WERI-Rb-1 (cell line): ENCODE measurements around the gene FSTL4.

ENCODE experiments used
- DNase-seq: peaks from one replicate; pipeline ENCODE4 v3.0.0-alpha.2; 2020
- H3K27ac ChIP-seq: fragments of 250-450 bp; sonication (Bioruptor Pico); 2 replicates; pipeline ENCODE4 v1.5.1; 2020; ENCODE audit warnings: mild to moderate bottlenecking, moderate library complexity
- H3K27me3 ChIP-seq: fragments of 250-450 bp; sonication (Bioruptor Pico); 2 replicates; pipeline ENCODE4 v1.5.1; 2021; ENCODE audit warnings: mild to moderate bottlenecking, low read depth, moderate library complexity; ENCODE audit not compliant: insufficient read depth, severe bottlenecking
- H3K36me3 ChIP-seq: fragments of 250-450 bp; sonication (Bioruptor Pico); 2 replicates; pipeline ENCODE4 v1.5.1; 2020; ENCODE audit warnings: mild to moderate bottlenecking, moderate library complexity
- H3K4me3 ChIP-seq: 2 replicates; pipeline ENCODE4 v1.5.1; 2011; ENCODE audit warnings: low read depth, mild to moderate bottlenecking, control low read depth, low read length
- H3K9me3 ChIP-seq: fragments of 250-450 bp; sonication (Bioruptor Pico); 2 replicates; pipeline ENCODE4 v1.5.1; 2021; ENCODE audit warnings: mild to moderate bottlenecking, moderate library complexity; ENCODE audit not compliant: severe bottlenecking
- CTCF ChIP-seq: IDR thresholded peaks from 2 replicates; pipeline ENCODE4 v1.5.1; 2011; ENCODE audit warnings: low read depth, mild to moderate bottlenecking, control low read depth, inconsistent platforms, low read length

The FSTL4 gene

GRCh38 chr5:133531594-133531993 lies 80.7 kb downstream of the FSTL4 start:
- no peaks in the 10 kb centered on the region for H3K27me3 ChIP-seq
- no peak overlapping the region for H3K27ac ChIP-seq
- no peaks in the 10 kb centered on the region for H3K9me3 ChIP-seq
- no peaks in the 10 kb centered on the region for H3K36me3 ChIP-seq
- TF ChIP-seq CTCF: no peak
- H3K4me3 ChIP-seq: no peak overlapping the region
- no peak for DNase-seq

- Histone ChIP-seq H3K9me3 (no peaks in the 10 kb centered on the region), H3K36me3 (no peaks in the 10 kb centered on the region), H3K27me3 (no peaks in the 10 kb centered on the region), H3K27ac (no peak overlapping the region), H3K4me3 (no peak overlapping the region)
- no peak for TF ChIP-seq CTCF
- DNase-seq: no peak
Measured at GRCh38 chr5:133531178-133531577, 81.2 kb downstream of the FSTL4 start.

GRCh38 chr5:133530270-133530669 lies 82.1 kb downstream of the FSTL4 start:
- no peak for DNase-seq
- H3K36me3 ChIP-seq: no peaks in the 10 kb centered on the region
- no peak for TF ChIP-seq CTCF
- no peaks in the 10 kb centered on the region for H3K27me3 ChIP-seq
- no peak overlapping the region for H3K4me3 ChIP-seq
- no peaks in the 10 kb centered on the region for H3K9me3 ChIP-seq
- no peak overlapping the region for H3K27ac ChIP-seq

GRCh38 chr5:133528841-133529240 lies 83.5 kb downstream of the FSTL4 start:
- H3K27me3 ChIP-seq: no peaks in the 10 kb centered on the region
- no peaks in the 10 kb centered on the region for H3K9me3 ChIP-seq
- no peak for TF ChIP-seq CTCF
- no peak for DNase-seq
- no peak overlapping the region for H3K4me3 ChIP-seq
- no peak overlapping the region for H3K27ac ChIP-seq
- H3K36me3 ChIP-seq: no peaks in the 10 kb centered on the region

- no peak overlapping the region for H3K27ac ChIP-seq
- H3K36me3 ChIP-seq: no peaks in the 10 kb centered on the region
- TF ChIP-seq CTCF: no peak
- H3K4me3 ChIP-seq: no peak overlapping the region
- H3K9me3 ChIP-seq: no peaks in the 10 kb centered on the region
- no peaks in the 10 kb centered on the region for H3K27me3 ChIP-seq
- no peak for DNase-seq
Measured at GRCh38 chr5:133527311-133527710, 85.0 kb downstream of the FSTL4 start.

- no peaks in the 10 kb centered on the region for H3K27me3 ChIP-seq
- no peak for DNase-seq
- no peaks in the 10 kb centered on the region for H3K9me3 ChIP-seq
- H3K27ac ChIP-seq: no peak overlapping the region
- no peak for TF ChIP-seq CTCF
- no peaks in the 10 kb centered on the region for H3K36me3 ChIP-seq
- no peak overlapping the region for H3K4me3 ChIP-seq
Measured at GRCh38 chr5:133526368-133526767, 86.0 kb downstream of the FSTL4 start.
